CD4-positive, alpha-beta T cell treated with Interleukin-10 for 1 hour (primary cell): ENCODE measurements around the gene PXYLP1.

Source experiments
- DNase-seq: peaks from one replicate; pipeline ENCODE4 v3.0.0-alpha.2; 2020

Gene PXYLP1

DNA sequence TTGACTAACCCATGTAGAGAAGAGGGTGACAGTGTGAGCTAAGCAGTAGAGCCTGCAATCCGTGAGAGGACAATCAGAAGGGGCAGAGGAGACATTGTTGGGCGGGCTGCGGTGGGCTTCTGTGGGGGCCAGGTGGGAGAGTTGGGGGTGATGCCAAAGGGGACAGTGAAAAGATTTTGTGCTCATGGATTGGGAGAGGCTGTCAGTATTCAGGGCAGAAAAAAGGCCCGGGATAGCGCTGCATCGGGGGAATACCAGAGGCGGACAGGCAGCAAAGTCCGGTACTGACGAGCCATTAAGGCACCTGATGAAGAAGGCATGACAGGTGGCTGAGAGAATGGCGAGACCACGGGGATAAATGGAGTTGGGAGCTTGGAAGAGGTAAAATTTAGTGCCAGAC is 1.3 kb upstream of the PXYLP1 start:
- no peak for DNase-seq

DNA sequence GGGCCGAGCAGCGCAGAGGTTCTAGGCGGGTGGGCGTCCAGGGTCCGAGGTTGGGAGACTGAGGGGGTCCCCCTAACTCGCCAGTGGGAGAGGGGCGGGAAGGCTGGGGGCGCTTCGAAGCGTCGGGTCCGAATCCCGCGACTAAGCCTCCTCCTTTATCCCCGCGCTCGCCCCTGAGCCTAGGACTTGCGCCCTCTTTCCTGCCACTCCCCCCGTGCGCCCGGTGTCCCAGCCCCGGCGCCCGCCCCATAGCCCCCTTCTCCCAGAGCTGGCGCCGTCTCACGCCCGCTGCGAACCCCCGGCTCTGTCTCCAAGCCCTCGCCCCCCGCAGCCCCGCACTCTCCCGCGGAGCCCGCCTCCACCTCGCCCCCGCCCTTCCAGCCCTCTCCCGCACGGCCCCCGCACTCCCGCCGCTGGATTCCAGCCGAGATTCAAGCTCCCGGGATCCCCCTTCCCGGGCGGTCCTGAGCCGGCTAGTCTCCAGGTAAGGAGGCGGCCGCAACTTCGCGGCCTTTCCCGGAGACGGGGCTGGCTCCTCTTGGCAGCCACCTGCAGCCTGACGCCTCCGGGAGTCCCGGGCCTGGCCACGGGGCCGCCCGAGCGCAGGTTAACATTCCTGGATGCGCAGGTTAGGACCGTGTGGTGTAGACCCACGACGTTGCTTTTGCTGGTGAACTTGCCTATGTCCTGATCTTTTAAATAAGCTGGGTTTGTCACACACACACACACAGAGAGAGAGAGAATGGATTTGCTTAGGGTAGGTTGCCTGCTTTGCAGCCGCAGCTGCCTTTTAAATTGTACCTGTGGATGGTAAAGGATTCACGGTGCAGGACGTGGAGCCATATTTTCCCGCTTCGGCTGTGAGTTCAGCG is 563 bp downstream of the PXYLP1 start:
- peak; percentile 21 for DNase-seq

DNA sequence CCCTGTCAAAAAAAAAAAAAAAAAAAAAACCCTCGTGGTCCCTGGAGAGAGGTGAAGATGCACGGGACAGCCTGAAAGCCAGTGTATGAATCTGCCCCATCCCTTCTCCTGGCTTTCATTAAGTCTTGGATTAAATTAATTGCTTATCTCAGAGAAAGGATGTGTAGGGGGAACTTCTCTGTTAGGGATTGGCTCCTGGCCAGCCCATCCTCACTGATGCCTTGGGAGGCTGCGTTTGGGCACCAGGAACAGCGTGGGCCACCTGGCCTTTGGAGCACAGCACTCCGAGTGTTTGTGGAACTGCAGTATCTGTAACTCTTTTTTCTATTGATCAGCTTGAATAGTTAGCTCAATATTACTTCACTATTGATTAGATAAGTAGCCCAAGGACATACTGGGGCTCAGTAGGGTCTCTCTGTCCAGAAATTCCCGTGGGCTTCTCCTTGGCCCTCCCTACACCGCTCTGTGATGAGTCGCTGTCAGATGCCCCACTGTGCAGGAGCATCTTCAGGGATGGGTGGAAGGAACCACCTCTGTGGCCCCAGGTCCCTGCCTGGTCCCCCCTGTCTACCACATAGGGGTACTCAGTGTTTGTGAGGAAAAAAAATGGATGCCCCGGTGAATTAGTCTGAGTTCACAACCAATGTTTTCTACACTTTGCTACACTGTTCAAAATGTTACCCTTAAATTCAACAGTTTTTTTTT is 2.0 kb downstream of the PXYLP1 start:
- DNase-seq: no peak

DNA sequence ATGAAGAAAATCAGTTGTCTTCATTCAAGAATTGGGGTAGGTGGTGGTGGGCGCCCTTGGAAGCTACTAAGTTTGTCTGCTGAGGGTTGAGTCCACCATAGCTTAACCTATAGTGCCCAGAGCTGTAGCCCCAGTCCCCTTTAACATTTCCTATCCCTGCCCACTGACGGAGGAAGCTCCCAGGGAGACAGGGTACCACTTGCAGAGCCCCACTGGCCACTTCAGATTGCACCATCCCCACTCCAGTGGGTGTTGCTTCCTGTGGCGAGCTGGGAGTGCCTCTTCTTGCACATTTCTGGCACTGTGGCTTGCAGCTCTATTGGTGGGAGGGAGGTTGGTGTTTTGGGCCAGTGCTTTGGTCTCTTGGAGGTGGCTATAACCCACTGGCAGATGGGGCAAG is 2.7 kb downstream of the PXYLP1 start:
- no peak for DNase-seq

DNA sequence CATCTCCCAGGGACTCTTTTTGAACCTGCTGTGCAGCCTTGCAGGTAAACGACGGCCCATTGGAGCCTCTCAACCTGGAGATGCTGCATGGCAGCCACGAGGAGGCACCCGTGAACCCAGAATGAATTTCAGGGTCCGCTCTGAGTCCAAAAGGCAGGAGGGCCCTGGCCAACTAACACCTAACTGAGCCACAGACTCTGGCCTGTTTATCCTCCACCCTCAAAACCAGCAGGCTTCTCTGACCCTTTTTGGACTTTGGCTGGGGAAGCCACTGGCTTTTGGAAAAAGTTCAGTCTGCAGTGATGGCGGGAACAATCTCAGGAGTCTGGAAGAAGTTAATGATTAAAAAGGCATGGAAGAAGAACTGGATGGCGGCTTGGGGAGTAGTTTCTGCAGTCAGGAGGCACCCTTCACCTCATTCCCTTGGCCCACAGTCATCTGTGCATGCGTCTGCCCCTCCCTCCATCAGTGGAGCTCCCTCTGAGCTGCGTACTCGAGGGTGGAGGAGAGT is 4.1 kb downstream of the PXYLP1 start:
- DNase-seq: no peak

DNA sequence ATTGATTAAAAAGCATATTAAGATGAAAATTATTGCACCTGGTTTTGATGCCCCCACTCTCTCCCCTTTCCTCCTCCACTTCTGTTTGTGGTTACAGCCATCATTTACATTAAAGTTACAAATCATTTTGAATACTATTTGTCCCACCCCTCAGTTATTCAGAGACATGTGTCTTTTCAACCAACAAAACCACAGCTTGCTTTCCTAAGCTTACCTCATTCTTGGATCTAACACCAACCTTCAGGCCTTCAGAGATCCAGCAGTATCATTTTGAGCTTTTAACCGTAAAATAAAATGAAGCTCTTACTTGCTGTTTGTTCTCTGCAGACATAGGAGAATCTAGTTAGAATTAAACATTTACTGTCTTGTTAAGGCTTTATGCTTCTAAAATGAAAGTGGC is 4.7 kb downstream of the PXYLP1 start:
- no peak for DNase-seq

DNA sequence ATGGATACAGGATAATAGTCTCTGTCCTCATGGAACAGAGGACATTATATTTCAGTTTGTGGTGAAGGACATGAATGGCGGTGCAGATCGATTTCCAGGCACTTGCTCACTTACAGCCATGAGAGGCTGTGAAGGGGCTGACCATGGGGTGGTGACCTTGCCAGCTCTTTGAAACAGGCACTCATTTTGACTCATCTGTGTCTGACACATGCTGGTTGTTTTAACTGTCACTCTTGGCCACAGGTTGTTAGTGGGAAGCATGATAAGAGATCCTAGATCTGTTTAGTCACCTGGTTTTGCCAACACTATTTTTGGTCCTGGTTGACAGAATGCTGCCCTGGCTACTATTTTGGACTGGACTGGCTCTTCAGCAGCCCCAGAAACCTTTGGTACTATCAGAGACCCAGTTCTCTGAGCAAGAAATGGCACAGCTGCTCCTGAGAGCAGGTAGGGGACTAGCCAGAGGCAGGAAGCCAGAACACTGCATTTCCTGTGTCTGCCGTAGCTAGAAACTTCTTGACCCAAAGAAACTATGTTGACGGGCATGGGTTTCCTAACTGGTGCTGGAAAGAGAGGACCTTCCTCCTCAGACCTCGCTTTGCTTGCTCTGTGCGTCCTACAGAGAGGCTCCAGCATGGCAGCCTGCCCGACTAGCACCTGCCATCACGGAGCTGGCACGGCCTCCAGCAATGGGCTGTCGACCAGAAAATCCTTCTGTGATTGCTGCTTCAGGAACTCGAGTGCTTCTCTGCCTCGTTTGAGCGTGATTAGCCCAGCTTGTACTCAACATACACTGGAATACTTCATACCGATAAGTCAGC is 6.3 kb downstream of the PXYLP1 start:
- DNase-seq: no peak

DNA sequence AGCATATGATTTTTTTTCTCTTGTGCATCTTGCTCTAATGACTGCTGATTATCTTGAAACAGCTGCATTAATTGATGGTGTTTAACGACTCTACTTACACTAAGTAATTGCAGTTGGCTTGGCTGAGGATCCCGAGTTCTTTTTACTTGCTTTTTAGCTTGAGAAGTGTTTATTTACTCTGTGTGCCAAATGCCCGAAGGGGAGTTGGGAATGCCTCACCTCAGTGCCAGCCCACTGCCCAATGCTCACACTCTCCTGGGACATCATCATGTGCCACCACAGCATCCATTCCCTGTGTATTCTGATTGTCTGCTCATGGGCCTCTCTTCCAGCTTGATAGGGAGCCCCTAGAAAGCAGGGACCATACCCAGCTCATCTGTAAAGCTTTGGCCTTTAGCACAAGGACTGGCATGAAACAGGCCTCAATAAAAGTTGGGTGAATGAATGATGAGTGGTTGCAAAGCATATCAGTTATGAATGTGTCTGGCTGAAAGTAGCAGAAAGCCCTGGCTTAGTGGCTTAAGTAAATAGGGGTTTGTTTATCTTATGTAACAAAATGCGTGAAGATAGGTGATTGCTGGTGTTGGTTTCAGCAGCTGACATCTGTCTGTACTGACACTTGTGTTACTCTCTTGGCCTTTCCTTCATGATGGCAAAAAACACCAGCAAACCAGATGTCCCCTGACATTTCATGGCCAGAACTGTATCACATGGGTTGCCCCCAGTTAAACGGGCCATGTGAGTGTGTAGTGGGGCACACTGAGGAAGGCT is 8.1 kb downstream of the PXYLP1 start:
- no peak for DNase-seq

DNA sequence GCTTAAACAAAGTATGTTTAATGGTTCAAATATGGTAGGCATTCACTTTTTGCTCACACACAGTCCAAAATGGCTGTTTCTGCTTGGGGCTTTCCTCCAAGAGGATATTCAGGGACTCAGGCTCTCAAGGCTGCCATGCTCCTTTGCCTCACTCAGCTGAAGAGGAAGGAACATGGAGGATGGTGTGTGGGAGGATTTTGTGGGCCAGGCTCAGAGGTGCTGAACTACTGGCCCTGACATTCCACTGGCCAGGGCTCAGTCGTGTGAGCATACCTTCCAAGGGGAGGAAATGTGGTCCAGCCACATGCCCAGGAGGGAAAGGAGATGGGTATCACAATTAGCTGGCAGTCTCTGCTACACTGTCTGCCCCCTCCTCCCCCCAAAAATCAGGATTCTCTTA is 8.7 kb downstream of the PXYLP1 start:
- DNase-seq: no peak

DNA sequence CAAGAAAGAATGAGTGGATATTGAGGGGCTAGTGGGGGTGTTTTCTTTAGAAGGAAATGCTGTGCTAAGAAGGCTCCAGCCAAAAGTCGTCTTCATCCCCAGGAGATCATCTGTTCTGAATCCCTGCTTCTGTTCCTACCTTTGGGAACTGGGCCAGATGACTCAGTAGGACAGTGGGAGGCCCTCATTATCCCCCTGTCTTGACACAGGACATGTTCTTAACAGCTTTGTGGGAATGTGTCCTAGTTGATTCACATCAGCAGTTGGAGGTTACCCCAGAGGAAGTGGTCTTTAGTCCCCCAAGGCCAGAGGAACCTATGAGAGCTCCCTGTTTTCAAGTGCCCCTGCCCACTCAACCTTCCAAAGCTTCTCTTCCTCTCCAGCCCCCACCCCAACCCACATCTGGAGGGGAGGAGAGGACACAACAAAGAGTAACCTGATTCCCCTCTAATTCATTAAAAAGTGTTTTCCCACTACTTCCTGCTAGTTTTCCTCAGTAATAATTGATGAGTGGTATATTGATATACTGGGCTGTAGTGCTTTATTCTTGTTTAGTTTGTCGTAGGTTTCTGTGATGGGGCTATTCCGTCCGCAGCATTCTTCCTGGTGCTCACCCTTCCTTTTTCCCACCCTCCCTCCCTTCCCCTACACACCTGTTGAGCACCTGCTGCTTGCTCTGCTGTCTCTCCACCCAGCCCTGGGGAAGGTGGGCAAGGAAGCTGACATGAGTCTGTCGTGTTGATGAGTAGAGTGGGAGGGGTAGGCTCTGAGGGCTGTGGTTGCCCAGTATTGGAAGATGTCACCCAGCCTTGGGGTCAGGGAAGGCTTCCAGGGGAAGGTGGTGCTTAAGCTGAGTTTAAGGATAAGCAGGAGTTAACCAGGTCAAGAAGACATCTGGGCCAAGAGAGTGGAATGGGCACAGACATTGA is 9.3 kb downstream of the PXYLP1 start:
- no peak for DNase-seq

DNA sequence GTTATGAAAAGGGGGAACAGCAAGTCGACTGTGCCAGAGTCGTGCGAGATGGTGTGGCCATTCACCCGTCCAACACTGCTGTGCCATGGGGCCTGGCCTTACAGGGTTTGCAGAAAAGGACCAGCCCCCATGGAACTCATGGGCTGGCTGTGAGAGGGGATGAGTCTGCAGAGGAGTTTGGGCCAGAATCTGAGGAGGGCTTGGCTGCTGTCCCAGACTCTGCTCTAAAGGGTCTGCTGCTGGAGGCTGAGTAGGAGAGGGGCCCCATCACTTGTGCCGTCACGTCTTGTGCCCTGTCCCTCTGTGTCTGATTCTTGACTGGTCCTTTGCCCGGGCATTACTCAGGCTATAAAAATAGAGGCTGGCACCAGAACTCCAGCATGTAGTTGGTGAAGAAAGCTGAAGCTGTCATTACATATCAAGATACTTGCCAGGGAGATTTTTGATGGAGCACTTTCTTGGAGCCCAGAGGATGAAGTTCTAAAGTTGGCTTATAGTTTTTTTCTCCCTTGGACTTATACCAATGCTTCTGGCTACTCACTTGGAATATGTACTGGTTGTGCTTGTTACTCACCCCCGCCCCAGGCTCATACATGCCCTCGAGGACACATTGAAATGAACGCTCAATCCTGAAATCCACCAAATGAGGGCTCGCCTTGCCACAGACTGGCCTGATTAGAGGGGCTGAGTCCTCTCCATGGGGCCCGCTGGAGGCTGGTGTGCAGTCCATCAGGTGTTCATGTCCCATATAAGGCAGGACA is 10.2 kb downstream of the PXYLP1 start:
- no peak for DNase-seq

DNA sequence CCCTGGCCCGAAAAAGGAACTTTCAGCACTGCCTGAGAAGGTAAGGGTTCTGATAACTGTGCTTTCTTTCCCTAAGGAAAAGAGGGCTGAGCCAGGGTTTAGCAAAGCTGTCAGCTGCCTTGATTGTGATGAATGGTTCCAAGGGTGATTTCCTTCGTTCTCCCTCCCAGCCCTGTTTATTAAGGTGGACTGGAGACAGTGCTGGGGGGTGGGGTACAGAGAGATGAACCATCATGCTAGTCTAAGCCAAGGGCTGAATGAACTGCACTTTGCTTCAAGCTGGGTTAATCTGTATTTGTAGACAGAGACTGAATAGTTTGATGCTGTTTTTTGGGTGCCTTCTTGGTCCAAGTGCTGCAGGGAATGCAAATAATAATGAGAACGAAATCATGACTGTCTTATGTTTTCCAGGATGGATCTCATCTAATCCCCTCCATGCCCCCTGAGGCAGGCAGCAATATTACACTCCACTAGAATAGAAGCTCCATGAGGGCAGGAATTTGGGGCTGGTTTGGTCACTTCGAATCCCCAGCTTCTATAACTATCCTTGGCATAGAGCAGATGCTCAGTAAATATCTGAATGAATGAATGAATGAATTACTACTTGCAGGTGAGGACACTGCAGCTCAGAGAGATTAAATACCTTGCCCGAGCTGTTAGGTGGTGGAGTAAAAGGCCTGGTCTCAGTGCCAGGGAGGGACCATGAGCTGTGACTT is 10.9 kb downstream of the PXYLP1 start:
- DNase-seq: no peak

DNA sequence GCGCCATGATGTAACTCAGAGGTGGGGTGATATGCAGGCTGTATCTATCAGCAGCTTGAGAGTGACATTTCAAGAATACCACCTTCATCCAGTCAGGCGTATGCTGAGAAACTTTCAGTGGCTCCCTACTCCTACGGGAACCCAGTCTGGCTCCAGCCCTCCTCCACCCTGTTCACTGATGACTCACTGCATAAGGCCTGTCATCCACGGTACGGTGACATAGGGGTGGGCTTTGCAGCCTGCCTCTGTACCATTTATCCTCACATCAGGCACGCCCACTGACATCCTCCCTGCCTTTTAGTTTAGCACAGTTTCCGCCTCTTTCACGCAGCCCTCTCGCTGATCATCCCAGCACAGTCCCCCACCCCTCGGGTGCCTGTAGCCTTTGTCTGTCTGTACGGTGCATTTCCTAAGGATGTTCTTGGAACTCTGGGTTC is 11.7 kb downstream of the PXYLP1 start:
- DNase-seq: peak; percentile 54

DNA sequence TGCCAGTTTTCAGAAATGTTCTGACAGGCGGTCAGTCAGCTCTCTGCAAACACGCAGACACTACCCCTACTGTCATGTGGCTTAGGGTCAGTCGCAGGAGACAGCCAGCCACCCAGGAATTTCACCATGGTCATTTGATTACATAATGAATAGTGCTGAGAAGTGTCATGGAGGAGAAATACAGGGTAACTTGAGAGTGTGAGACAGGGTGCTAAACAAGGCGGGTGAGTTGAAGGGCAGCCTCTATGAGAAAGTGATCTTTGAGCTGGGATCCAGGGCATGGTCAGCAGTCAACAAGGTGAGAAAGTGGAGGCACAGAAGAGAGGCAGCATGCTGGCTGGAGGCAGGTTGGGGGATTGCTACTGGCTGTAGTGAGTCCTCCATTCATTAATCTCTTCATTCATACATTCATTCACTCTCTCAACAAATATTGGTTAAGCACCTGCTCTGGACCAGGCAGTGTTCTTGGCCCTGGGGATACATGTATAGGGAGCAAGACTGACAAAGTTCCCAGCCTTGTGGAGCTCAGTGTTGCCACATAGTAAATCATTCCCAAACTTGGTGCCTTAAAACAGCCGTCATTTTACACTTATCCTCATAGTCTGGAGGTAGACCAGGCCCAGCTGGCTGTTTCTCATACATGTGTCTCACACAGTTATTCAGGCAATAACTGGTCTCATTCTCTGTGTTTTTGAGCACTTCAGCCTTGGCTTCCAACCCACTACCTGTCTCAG is 14.8 kb downstream of the PXYLP1 start:
- DNase-seq: no peak

DNA sequence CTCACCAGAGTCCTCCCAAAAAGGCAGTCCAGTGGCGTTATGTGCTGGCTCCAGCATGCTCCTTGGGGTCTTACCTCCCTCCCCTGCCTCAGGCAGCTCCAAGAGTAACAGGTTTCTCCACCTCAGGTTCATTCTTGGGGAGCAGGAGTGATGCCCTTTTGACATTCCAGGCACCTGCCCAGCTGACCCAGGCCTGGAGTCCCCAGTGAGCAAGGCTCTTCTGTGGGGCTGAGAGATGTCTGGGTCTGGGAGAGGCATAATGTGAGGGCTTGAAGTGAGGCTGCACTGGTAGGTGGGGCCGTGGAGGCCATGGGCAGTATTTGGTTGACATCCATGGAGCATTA is 15.3 kb downstream of the PXYLP1 start:
- DNase-seq: no peak

DNA sequence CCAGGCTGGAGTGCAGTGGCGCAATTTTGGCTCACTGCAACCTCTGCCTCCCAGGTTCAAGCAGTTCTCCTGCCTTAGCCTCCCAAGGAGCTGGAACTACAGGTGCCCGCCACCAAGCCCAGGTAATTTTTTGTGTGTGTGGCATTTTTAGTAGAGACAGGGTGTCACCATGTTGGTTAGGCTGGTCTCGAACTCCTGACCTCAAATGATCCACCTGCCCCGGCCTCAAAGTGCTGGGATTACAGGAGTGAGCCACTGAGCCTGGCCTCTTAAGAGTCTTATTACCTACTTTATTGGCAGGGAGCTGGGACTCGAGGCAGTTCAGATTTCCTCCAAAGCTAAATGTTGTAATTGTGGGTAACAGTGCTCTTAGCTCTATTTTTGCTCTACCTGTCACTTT is 16.4 kb downstream of the PXYLP1 start:
- DNase-seq: no peak

DNA sequence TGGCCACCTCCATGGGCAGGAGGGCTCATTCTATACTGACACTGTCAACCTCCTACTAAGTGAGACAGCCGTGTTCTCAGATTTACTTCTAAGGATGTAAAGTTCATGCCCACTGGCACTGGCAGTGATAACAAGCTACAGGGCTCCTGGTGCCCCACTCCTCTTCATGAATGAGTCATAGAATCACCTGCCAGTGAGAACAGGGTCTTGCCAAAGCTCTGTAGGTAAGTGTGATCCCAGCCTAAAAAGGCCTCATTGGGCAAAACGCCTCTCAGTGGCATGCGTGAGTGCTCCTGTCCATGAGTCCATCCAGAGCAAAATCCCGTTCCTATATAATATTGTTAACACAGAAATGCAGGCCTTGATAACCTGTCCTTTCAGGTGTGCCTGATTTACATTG is 17.4 kb downstream of the PXYLP1 start:
- no peak for DNase-seq

DNA sequence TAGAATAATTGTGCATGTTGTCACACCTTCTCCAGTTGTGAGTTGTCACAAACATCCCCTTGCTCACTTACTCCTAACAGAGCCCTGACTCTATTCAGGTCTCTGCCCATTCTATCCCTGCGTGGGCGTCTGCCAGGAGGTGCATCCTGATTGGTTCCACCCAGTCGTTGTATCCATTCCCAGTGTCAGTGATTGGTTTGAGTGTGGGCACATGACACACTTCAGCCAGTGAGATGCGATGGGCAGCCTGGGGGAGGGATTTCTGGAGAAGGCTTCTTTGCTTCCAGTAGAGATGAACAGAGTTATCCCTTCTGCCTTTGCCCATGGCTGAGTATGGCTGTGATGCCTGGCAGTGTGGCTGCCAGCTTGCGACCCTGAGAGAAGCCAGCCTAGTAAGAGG is 18.7 kb downstream of the PXYLP1 start:
- no peak for DNase-seq

DNA sequence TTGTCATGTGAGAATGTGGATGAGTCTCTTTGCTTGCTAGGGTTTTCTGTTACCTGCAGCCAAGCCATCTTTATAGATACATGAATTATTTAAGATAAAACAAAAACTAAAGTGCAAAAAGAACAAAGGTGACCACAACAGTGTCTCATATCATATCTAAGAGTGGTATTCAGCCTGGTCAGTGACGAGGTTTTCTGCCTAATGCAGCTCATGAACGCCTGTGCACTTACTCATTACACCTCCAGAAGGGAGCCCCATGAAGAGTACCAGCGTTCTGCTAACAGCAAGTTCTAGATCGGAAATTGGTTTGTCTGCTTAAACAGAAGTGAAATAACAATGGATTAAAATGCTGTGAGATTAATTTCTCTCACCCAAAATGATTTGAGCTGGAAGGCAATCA is 19.2 kb downstream of the PXYLP1 start:
- no peak for DNase-seq
